IPS-18c (cell line): ENCODE measurements around the gene SNX12.
A peak's percentile ranks its signal among the peaks of the same experiment; 100 is the strongest.
"Not testable (repeated sequence)": the region's sequence is repeated elsewhere in the genome, so short reads cannot be mapped to it uniquely, and the experiment has no call there.

ENCODE experiments used
- H3K4me3 ChIP-seq: 2 replicates; pipeline ENCODE4 v1.7.0; 2013; ENCODE audit warnings: low read depth, mild to moderate bottlenecking, low read length, moderate library complexity; ENCODE audit not compliant: insufficient read depth
- H3K9me3 ChIP-seq: one replicate; pipeline ENCODE4 v1.6.1; 2013; ENCODE audit warnings: mild to moderate bottlenecking, low read length, moderate library complexity; ENCODE audit not compliant: control insufficient read depth, insufficient read depth

Gene SNX12

GRCh38 chrX:71095981-71096759 is 28.0 kb upstream of the SNX12 start:
- Histone ChIP-seq H3K9me3 (no peaks in the 10 kb centered on the region), H3K4me3 (peak overlapping the region; percentile 45)

GRCh38 chrX:71095555-71095980 is 27.4 kb upstream of the SNX12 start, which contains the start of gene FOXO4:
Gene FOXO4 (plus strand): TSS chrX:71095851. CDS start chrX:71096529, 678 bp downstream.
- H3K9me3 ChIP-seq, result no peaks in the 10 kb centered on the region
- H3K4me3 ChIP-seq, result peak within 1 kb of the TSS; percentile 50

GRCh38 chrX:71095033-71095432 is 26.9 kb upstream of the SNX12 start:
- H3K9me3 ChIP-seq, result no peaks in the 10 kb centered on the region
- H3K4me3 ChIP-seq, result peak overlapping the region; percentile 50

- no peak overlapping the region for H3K4me3 ChIP-seq
- no peaks in the 10 kb centered on the region for H3K9me3 ChIP-seq
Observed at GRCh38 chrX:71091263-71091662, 23.1 kb upstream of the SNX12 start.

- Histone ChIP-seq H3K4me3 (no peak overlapping the region), H3K9me3 (no peaks in the 10 kb centered on the region)
Observed at GRCh38 chrX:71085900-71086299, 17.8 kb upstream of the SNX12 start.

- no peak overlapping the region for H3K4me3 ChIP-seq
- no peaks in the 10 kb centered on the region for H3K9me3 ChIP-seq
Observed at GRCh38 chrX:71082822-71083221, 14.7 kb upstream of the SNX12 start.

GRCh38 chrX:71082124-71082647 is 14.1 kb upstream of the SNX12 start:
- no peaks in the 10 kb centered on the region for H3K9me3 ChIP-seq
- H3K4me3 ChIP-seq, result no peak overlapping the region

- no peaks in the 10 kb centered on the region for H3K9me3 ChIP-seq
- H3K4me3 ChIP-seq, result no peak overlapping the region
Observed at GRCh38 chrX:71081330-71082123, 13.4 kb upstream of the SNX12 start.

GRCh38 chrX:71070531-71070930 is 2.4 kb upstream of the SNX12 start:
- Histone ChIP-seq H3K4me3 (no peak overlapping the region), H3K9me3 (no peaks in the 10 kb centered on the region)

GRCh38 chrX:71067712-71068043 is 456 bp downstream of the SNX12 start:
- no peaks in the 10 kb centered on the region for H3K9me3 ChIP-seq
- H3K4me3 ChIP-seq, result peak overlapping the region; percentile 69

GRCh38 chrX:71067089-71067488 is 1.0 kb downstream of the SNX12 start:
- Histone ChIP-seq H3K4me3 (peak overlapping the region; percentile 69), H3K9me3 (no peaks in the 10 kb centered on the region)

GRCh38 chrX:71060127-71060526 is 8.0 kb downstream of the SNX12 start:
- no peak overlapping the region for H3K4me3 ChIP-seq
- H3K9me3 ChIP-seq, result no peaks in the 10 kb centered on the region

- no peaks in the 10 kb centered on the region for H3K9me3 ChIP-seq
Observed at GRCh38 chrX:71057848-71058530, 10.1 kb downstream of the SNX12 start.

GRCh38 chrX:71056867-71057266 is 11.3 kb downstream of the SNX12 start:
- no peaks in the 10 kb centered on the region for H3K9me3 ChIP-seq
- H3K4me3 ChIP-seq, result no peak overlapping the region

More at GRCh38 chrX:71057848-71058530, 10.1 kb downstream of the SNX12 start:
- H3K4me3 ChIP-seq, result no peak overlapping the region

GRCh38 chrX:71053217-71053621 is 14.9 kb downstream of the SNX12 start:
- H3K9me3 ChIP-seq, result no peaks in the 10 kb centered on the region
- H3K4me3 ChIP-seq, result peak overlapping the region; percentile 55

- Histone ChIP-seq H3K9me3 (no peaks in the 10 kb centered on the region), H3K4me3 (peak overlapping the region; percentile 55)
Observed at GRCh38 chrX:71052721-71053120, 15.4 kb downstream of the SNX12 start.

- H3K9me3 ChIP-seq, H3K4me3 ChIP-seq: not testable (repeated sequence)
Observed at GRCh38 chrX:71047891-71048290, 20.2 kb downstream of the SNX12 start.
